ENCODE measurements around the gene PDE7B. TPM values are rescaled to one million over a fixed set of nuclear protein-coding genes. Genes with fewer than 3 reads are reported as not detected.
A peak's percentile ranks its signal among the peaks of the same experiment; 100 is the strongest.

Gene PDE7B
- total and polyA plus RNA-seq, 8 donors: 0.29 to 73.2 (median 5.0) TPM

- no peaks in the 10 kb centered on the region for H3K4me1 ChIP-seq
- WGBS, 5 donors: 79 to 89% (median 82%) methylated on average over 1 of the region's 1 CpG
These were observed 20.4 kb downstream of the PDE7B start for GRCh38 chr6:135871878-135872277.

GRCh38 chr6:135875446-135875845 is 23.9 kb downstream of the PDE7B start:
- WGBS, 5 donors: 56 to 78% (median 71%) methylated on average over 2 of the region's 2 CpGs
- TF ChIP-seq CTCF (IDR thresholded peaks at IDR 0.05) (no peak), POLR2A (IDR thresholded peaks at IDR 0.05) (no peak), POLR2AphosphoS5 (IDR thresholded peaks at IDR 0.05) (no peak)

More at GRCh38 chr6:135871878-135872277, 20.4 kb downstream of the PDE7B start:
- intact Hi-C loops (cut with DNase I; ENCODE audit: low total_unique reads): no loop called here
- Histone ChIP-seq H3K36me3 (no peaks in the 10 kb centered on the region), H3K27me3 (no peaks in the 10 kb centered on the region), H3K27ac (no peak overlapping the region), H3K4me3 (no peak overlapping the region), H3K9me3 (no peaks in the 10 kb centered on the region)
- TF ChIP-seq EP300 (IDR thresholded peaks at IDR 0.05): no peak
- TF ChIP-seq CTCF (IDR thresholded peaks at IDR 0.05): no peak
- TF ChIP-seq POLR2A (IDR thresholded peaks at IDR 0.05): no peak
- no peak for TF ChIP-seq POLR2AphosphoS5 (IDR thresholded peaks at IDR 0.05)
- no peak for DNase-seq

DNA sequence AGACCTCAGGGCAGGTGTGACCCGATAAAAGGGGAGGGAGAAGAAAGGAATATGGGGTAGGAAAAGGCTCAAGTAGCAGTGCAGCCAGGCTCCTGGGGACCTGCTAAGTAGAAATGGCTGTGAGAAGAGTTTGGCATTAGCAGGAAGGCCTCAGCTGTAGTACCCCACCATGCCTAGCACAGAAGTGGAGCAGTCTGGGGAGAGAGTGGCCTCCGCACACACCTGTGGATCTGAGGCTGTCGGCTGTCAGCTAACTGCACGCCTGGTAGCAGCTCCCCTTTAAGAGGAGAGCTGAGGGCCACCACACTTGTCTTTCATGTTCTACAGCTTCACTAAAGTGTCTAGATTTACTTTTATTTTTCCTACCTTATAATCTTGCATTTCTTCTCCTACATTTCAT is 24.6 kb downstream of the PDE7B start:
- no peak for TF ChIP-seq CTCF (IDR thresholded peaks at IDR 0.05)
- no peak for TF ChIP-seq POLR2A (IDR thresholded peaks at IDR 0.05)
- TF ChIP-seq POLR2AphosphoS5 (IDR thresholded peaks at IDR 0.05): no peak
- no peak for TF ChIP-seq EP300 (IDR thresholded peaks at IDR 0.05)
- Histone ChIP-seq H3K27ac (no peak overlapping the region), H3K36me3 (no peaks in the 10 kb centered on the region), H3K27me3 (no peaks in the 10 kb centered on the region), H3K4me1 (peaks cover 0 to 17% (median 0%) of the 10 kb centered on the region in 4 donors), H3K4me3 (no peak overlapping the region), H3K9me3 (no peaks in the 10 kb centered on the region)
- DNase-seq: no peak
- intact Hi-C loops (cut with DNase I; ENCODE audit: low total_unique reads): no loop called here
- WGBS, 5 donors: 88 to 94% (median 90%) methylated on average over 4 of the region's 4 CpGs

More at GRCh38 chr6:135875446-135875845, 23.9 kb downstream of the PDE7B start:
- H3K4me3 ChIP-seq: no peak overlapping the region
- intact Hi-C loops (cut with DNase I; ENCODE audit: low total_unique reads): no loop called here
- no peaks in the 10 kb centered on the region for H3K36me3 ChIP-seq
- no peak overlapping the region for H3K27ac ChIP-seq
- H3K27me3 ChIP-seq: no peaks in the 10 kb centered on the region
- H3K9me3 ChIP-seq: no peaks in the 10 kb centered on the region
- no peak for DNase-seq
- peaks cover 0 to 11% (median 0%) of the 10 kb centered on the region in 4 donors for H3K4me1 ChIP-seq

GRCh38 chr6:135877666-135878065 is 26.2 kb downstream of the PDE7B start:
- 58 to 69% (median 67%) methylated on average over 6 of the region's 6 CpGs for WGBS, 5 donors
- intact Hi-C loops (cut with DNase I; ENCODE audit: low total_unique reads): no loop called here
- no peaks in the 10 kb centered on the region for H3K36me3 ChIP-seq

More at GRCh38 chr6:135877666-135878065, 26.2 kb downstream of the PDE7B start:
- Histone ChIP-seq H3K9me3 (no peaks in the 10 kb centered on the region), H3K27ac (peak overlapping the region in 1 of 5 donors; percentile 35), H3K4me3 (no peak overlapping the region), H3K4me1 (peaks cover 0 to 21% (median 0%) of the 10 kb centered on the region in 4 donors), H3K27me3 (no peaks in the 10 kb centered on the region)
- DNase-seq: no peak
- TF ChIP-seq CTCF (IDR thresholded peaks at IDR 0.05) (no peak), POLR2AphosphoS5 (IDR thresholded peaks at IDR 0.05) (no peak), EP300 (IDR thresholded peaks at IDR 0.05) (no peak), POLR2A (IDR thresholded peaks at IDR 0.05) (no peak)
